GM21515 (cell line): Measurements from ENCODE around the gene LIN54.
"Not testable (repeated sequence)": the region's sequence is repeated elsewhere in the genome, so short reads cannot be mapped to it uniquely, and the experiment has no call there.

Source experiments
- ATAC-seq: cut with Tn5 transposase; IDR thresholded peaks from one replicate; pipeline ENCODE4 v1.9.1; 2021; ENCODE audit not compliant: unreplicated experiment

The LIN54 gene

DNA sequence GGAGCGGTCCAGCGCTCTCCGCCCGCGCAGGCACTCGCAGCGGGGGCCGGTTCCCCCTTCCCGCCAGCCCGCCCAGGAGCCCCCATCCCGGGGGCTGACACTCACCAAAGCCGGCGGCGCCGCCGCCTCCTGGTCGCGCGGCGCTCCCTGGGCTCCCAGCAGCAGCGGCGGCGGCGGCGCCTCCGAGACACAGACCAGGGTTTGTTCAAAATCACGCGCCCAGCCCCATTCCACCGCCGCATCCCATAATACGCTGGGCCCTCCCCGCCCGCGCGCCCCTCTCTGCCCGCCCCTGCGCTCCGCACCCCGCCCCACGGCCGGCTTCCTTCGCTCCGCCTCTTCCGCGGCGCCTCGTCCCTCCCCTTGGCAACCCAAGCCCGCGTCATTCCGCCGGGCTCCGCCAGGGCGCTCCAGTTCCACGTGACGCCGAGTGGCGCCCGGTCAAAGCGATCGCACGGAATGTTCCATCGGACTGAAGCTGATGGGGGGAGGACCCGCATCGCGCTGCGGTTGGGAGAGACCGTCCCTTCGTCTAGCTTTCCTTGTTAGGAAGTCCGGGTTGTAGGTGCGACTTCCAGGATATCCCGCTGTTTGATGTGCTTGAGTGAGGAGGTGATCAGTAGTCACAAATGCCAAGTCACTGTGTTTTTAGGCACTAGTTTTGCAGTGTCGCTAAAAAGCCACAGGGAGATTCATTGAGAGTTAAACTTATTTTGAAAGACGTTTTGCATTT is 2.2 kb upstream of the LIN54 start:
- peak; percentile 80 for ATAC-seq

DNA sequence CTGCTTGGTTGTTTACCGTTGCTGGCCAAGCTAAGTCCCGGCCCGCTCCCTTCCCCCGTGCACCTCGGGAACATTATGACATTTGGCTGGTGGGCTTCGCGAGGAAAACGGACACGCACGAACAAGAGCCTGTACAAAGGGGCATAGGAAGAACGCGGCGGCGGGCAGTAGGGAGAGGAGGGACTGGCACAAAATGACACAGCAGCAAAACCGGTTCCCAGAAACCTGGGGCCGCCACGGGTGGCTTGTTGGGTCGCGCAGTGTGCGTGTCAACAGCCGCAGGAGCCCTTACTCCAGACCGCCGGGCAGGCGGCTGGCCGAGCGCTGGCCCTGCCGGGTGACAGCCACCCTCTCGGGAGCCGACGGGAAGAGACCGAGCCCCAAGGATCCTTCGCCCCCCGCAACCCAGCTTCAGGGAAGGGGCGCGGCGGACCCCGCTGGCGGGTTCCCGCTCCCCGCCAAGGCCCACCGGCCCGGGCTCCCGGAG is 1.6 kb upstream of the LIN54 start:
- peak; percentile 8 for ATAC-seq

DNA sequence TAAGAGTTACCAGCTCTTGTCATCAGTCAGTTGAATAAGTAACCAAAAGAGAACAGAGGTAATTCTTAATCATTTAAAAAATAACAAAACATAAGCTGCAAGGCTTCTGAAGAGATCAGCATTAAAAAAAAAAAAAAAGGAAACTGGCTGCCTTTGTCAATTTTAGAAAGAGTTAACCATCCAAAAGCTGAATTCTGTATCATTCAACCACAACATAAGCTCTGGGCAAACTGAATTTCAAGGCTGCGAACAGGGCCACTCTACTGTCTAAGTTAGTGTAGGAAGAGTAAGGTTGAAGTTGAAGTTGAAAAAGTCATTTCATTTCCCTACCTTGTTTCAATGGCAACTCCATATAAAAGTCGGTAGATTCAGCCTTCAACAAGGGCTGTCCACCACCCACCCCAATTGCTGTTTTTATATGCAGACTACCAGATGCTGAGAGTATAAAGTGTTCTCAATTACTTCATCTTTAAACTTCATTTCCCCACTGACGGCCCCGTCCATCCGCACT is 1.1 kb upstream of the LIN54 start:
- no peak for ATAC-seq

DNA sequence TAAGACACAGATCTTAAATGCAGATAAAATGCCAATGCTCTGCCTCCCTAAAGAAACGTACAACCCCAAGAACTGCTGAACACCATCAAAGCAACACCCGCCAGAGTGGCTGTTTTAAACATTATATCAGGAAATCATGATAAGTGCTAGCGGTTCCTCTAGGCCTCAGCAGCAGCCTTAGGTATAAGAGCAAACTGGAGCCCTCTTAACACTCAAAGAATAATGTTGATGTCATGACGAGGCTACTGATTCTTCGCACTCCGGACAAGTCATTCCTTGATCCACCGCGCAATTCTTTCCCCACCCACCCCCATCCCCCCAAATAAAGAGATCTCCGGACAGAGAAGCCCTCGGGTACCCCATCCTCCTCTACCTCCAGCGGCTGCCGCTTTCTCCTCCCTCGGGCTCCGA is 507 bp downstream of the LIN54 start:
- peak; percentile 1 for ATAC-seq

DNA sequence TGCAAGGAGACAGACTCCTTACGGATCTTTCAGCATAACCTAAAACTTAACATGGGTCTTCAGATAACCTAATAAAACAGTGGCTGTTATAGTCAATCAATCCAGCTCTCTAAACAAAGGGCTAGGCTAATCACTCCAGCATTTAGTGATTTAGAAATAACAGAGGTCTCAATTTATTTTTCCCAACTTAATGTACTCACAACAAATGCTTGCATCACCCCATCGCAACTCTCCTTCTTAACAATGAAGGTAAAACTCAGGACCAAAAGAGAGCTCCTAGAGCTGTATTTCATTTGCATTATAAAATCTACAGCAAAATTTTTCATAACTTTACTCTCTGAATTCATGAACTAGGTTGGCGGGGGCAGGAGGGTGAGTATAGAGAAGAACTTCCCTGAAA is 1.1 kb downstream of the LIN54 start:
- no peak for ATAC-seq

DNA sequence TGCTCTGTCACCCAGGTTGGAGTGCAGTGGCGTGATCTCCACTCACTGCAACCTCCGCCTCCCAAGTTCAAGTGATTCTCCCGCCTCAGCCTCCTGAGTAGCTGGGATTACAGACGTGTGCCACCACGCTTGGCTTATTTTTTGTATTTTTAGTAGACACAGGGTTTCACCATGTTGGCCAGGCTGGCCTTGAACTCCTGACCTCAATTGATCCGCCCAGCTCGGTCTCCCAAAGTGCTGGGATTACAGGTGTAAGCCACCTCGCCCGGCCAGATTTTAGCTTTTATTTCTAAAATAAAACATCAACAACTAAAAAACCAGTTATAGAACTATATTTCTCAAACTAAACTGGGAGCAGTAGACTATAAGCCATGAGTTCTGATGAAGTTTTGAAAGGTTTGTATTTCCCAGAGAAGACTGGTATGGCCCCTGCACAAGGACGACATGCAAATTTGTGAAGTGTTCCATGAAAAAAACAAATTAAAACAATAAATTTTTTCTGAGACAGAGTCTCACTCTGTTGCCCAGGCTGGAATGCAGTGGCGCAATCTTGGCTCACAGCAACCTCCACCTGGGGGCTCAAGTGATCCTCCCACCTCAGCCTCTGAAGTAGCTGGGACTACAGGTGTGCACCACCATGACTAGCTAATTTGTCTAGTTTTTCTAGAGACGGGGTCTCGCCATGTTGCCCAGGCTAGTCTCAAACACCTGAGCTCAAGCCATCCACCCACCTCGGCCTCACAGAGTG is 7.4 kb downstream of the LIN54 start:
- ATAC-seq: not testable (repeated sequence)

DNA sequence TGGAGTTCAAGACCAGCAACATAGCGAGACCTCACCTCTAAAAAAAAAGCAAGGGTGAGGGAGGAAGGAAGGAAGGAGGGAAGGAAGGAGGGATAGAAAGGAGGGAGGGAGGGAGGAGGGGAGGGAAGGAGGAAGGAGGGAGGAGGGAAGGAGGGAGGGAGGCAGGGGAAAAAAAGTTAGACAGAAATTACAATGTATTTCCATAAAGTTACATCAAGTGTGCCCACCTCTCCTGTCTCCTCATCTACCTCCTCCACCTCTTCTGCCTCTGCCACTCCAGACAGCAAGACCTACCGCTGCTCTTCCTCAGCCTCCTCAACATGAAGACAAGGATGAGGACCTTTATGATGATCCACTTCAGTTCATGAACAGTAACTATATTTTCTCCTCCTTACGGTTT is 8.3 kb downstream of the LIN54 start:
- no peak for ATAC-seq

DNA sequence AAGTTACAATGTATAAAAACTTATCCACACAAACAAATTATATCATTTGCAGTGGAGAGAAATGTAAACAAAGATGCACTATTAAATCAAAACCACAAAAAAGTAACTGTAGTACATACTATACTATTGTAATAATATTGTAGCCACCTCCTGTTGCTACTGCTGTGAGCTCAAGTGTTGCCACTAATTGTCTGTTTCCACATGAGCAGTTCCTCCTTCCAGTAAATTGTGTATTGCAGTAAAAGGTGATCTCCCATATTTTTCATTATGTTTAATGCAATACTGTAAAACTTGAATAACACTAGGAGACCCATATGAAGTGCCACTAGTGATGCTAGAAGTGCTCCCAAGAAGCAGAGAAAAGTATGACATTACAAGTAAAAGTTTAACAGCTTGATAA is 11.7 kb downstream of the LIN54 start:
- no peak for ATAC-seq

DNA sequence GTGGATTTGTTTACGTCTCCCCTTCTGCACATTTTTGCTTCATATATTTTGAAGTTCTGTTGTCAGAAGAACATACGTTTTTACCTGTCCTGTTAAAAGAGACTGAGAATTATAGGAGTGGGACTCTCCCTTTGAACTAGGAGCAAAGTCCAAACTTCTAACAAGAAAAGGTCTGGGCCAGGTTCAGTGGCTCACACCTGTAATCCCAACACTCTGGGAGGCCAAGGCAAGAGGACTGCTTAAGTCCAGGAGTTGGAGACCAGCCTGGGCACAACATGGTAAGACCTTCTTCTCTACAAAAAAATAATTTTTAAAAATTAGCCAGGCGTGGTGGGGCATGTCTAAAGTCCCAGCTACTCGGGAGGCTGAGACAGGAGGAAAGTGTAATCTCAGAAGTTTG is 15.8 kb downstream of the LIN54 start:
- ATAC-seq: no peak

DNA sequence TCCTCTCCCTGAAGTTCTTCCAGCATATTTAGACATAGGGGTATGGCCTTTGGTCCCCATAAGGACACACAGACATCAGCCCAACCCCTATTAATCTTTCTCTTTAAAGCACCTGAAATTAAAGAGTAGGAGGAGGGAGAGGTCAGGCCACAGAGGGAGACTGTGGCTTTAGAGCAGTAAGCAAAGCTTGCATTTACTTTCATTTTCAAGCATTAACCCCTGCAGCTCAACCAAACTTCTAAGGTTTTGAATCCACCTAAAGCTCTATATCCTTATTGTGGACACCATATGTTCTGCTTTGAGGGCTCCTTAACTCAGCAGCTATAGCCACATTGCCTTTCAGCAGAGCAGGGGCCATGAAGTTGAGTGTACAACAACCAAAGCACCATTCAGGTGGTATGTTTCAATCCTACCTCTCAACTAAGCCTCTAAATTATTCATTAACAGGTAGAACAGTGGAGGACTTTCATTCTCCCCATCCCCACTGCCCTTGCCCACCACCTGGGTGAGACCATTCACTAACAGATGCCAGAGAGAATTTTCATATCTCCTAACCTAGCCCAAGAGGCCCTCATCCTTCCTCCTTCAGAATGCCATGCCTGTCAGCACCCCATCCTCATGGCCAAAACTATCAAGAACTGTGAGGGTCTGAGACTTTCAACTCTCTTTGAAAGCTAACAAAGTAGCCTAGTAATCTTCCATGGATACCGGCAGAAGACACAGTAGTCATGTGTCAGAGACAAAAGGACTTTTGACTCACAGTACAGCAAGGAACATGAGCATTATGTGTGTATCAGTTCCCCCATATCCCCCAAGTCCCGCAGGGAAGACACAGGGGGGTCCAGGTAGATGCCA is 20.8 kb downstream of the LIN54 start:
- ATAC-seq: peak; percentile 92

DNA sequence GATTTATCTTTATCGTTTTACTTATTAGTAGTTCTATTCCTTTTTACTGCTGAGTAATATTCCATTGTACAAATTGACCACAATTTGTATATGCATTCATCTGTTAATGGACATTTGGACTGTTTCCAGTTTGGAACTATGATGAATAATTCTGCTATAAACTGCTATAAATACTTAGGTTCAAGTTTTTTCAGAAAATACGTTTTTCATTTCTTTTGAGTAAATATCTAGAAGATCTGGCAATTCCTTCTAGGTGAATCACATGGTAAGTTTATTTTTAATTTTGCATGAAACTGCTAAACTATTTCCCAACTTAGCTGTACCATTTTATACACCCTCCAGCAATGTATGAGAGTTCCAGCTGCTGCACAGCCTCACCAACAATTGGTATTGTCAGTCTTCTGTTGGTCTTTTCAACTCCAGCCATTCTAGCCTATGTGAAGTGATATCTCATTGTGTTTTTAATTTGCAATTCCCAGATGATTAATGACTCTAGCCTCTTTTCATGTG is 22.2 kb downstream of the LIN54 start:
- ATAC-seq: no peak

DNA sequence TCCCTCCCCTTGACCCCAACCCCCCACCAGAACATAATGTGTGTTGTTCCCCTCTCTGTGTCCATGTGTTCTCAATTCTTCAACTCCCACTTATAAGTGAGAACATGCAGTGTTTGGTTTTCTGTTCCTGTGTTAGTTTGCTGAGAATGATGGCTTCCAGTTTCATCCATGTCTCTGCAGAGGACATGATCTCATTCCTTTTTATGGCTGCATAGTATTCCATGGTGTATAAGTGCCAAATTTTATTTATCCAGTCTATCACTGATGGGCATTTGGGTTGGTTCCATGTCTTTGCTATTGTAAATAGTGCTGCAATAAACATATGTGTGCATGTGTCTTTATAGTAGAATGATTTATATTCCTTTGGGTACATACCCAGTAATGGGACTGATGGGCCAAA is 23.1 kb downstream of the LIN54 start:
- not testable (repeated sequence) for ATAC-seq

DNA sequence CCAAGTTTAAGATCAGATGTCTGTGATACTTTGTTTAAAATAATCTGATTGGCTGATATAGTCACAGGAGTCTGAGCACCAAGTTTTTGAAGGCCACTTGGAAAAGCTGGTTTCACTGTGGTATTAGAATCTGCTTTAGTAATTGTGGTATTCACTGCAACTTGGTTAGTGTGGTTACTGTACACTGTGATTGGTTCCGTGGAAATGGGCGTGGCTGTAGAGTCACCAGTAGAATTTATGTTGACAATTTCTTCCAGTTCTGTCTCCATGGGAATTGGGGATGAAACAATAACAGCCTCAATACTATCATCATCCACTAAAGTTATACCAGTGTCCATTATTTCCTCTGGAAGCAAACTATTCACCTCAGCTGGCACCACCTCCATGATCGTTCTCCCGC is 26.2 kb downstream of the LIN54 start:
- ATAC-seq: no peak

DNA sequence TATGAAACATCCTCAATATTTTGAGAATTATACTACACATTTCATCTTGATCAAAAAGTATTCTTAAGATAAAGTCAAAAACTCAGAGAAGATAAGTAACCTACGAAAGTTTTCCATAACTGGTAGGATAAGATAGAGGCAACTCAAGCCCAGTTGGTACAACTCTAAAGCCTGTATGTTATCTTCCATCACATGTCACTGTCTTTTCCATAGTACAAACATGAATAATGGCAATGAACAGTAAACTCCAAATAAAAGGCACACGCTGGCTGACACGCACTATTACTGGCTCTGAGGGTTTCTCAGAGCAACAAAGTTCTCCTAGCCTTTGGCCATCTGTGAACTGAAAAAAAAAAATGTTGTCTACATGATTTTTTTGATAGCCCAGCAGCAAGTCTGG is 27.2 kb downstream of the LIN54 start:
- ATAC-seq: no peak

DNA sequence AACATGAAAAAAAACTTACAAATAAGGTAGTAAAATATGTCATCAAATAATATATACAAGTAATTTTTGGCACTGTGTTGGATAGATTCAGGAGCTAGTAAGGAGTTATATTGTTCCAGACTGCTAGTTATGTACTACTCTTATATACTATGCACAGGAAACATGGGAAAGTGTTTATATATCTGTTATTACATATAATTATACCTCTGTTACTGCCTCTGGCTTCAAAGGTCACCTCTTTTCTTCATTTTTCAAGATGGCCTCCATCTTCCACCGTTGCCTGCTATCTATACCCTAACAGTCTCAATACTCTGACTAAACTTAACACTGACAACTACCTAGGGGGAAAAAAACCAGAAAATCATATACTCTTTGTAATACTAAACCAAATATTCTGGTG is 29.5 kb downstream of the LIN54 start:
- no peak for ATAC-seq

DNA sequence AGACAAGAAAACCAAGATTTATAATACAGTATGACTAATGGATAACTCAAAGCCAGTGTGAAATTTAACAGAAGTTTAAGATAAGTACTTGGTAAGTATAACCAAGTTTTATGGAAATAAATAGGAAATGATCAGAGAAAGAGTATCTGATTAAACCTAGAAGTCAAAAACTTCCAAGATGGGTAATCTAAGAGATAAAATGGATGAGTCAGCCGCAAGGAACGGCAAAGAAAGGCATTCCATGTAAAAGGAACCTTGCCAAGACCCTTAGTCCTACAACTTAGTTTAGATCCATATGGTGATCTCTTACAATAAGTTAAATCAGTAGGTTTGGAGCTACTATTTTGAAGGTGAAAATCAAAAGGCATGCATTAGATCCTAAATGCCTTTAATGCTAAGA is 34.8 kb downstream of the LIN54 start:
- no peak for ATAC-seq

DNA sequence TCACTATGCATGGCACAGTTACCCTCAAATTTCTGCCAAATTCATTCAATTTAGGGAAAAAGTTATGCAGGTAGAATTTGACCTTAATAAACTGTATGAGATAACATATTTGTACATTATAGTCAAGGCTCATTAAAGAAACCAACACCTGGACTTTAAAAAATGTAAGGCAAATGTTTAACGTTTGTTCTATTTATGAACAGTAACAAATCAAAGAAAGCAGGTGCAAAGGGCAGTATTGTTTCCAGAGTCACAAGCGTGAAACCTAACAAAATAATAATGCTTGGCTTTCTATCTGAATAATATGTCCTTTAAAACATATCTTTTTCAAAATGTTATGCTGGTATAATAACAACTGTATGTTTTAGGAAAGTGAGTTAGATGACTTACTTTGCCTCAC is 41.2 kb downstream of the LIN54 start:
- no peak for ATAC-seq

DNA sequence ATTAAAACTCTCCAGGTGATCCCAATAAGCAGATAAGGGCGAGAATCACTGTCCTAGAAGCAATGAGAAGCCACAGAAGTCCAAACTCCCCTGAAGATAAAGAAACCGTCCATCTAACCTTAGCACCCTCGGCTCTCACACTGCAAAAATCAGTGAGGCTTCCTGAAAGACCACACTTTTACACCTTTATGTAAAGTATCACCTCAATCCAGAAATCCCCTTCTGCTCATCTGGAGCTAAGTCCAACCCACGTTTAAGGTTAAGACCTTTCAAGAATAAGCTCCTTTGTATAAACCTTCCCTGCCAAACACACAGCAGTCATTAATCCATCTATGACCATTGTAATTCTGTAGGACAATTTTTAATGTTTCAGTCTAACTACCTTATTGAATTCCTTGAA is 41.7 kb downstream of the LIN54 start:
- ATAC-seq: peak; percentile 70

DNA sequence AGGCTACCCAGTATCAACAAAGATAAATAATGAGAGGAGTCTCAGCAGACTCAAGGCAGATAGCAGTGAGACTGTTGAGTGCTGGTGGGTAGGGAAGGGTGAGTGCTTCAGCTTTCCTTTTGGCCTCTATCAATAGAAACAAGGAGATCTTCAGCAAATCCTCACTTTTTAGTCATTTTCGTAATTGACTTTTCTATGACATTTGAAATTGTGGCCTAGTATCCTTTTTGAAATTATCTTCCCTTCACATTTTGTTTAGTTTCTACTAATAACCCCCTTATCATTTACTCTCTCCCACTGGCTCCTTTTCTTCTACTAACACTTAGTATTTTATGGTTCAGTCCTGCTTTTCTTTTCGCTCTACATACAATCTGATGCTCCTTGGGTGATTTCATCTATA is 44.9 kb downstream of the LIN54 start:
- no peak for ATAC-seq

DNA sequence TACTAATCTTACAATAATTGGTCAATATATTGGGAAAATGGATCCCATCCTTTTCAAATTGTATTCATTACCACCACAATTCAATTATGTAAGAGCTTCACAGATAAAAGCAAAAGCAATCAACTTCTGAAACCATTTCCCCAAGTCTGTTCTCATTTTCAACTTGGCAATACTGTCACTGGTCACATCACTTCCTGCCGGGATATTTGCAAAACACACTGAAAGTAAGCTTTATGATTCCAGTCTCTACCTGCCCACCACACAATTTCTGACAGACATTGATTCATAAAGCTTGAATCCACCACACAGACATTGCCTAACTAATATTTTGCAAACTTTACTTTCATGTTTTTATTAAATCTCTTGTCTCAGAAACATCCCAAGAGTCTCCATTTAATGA is 53.6 kb downstream of the LIN54 start:
- no peak for ATAC-seq

DNA sequence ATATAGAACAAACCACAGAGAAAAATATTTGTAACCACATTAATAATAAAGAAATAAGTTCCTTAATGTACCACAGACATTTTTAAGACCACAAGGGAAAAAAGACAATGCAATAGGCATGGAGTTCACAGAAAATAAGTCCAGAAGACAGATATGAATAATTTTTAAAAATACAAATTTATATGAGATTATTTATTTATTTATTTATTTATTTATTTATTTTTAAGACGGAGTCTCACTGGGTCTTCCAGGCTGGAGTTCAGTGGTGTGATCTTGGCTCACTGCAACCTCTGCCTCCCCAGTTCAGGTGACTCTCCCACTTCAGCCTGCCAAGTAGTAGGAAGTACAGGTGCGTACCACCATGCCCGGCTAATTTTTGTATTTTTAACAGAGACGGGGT is 56.4 kb downstream of the LIN54 start:
- no peak for ATAC-seq
